WTC11 (cell line): ENCODE data around the gene IGLL5. TPM values are rescaled to one million over a fixed set of nuclear protein-coding genes. Genes with fewer than 3 reads are reported as not detected.

ENCODE experiments used
- ATAC-seq: fragments of 200-7000 bp; cut with Tn5 transposase; 2 replicates; pipeline ENCODE4 v1.10.0; 2021; ENCODE audit warnings: mild to moderate bottlenecking, moderate library complexity
- CTCF ChIA-PET: fragments of 300-600 bp; sonication (Branson Sonifier 250); formaldehyde crosslinking; loops from one replicate; lab custom pipeline; 2021; ENCODE audit warnings: antibody characterized with exemption; lab: Charles Lee
- POLR2A ChIA-PET: fragments of 350-600 bp; sonication (Branson Sonifier 250); formaldehyde crosslinking; loops from one replicate; lab custom pipeline; 2021; ENCODE audit warnings: antibody characterized with exemption; lab: Charles Lee
- DNase-seq: peaks from one replicate; pipeline ENCODE4 v3.0.0; 2021; ENCODE audit warnings: low spot score
- H3K27ac Mint-ChIP-seq: 2 replicates; pipeline ENCODE4 v1.8.0; 2021; ENCODE audit warnings: mixed read lengths
- H3K27me3 Mint-ChIP-seq: 2 replicates; pipeline ENCODE4 v1.8.0; 2021; ENCODE audit warnings: low read depth, mild to moderate bottlenecking, moderate library complexity, mixed read lengths
- H3K36me3 Mint-ChIP-seq: 2 replicates; pipeline ENCODE4 v1.8.0; 2021; ENCODE audit warnings: mixed read lengths
- H3K4me1 Mint-ChIP-seq: 2 replicates; pipeline ENCODE4 v1.8.0; 2022; ENCODE audit warnings: mixed read lengths
- H3K4me3 Mint-ChIP-seq: 2 replicates; pipeline ENCODE4 v1.8.0; 2021; ENCODE audit warnings: mild to moderate bottlenecking, moderate library complexity, mixed read lengths
- H3K9me3 Mint-ChIP-seq: 2 replicates; pipeline ENCODE4 v1.8.0; 2021; ENCODE audit warnings: mixed read lengths
- ATF1 ChIP-seq: sonication (generic); formaldehyde crosslinking; IDR thresholded peaks from 2 replicates; pipeline ENCODE4 v1.8.1; 2023; ENCODE audit warnings: mild to moderate bottlenecking, moderate library complexity, missing genetic modification reagents
- EMX1 ChIP-seq: fragments of 250-450 bp; sonication (Bioruptor Pico); IDR thresholded peaks from 2 replicates; pipeline ENCODE4 v1.8.0; 2021; ENCODE audit warnings: mild to moderate bottlenecking
- FOXK1 ChIP-seq: sonication (generic); formaldehyde crosslinking; IDR thresholded peaks from 2 replicates; pipeline ENCODE4 v1.8.0; 2022; ENCODE audit warnings: mild to moderate bottlenecking, moderate library complexity, missing genetic modification reagents
- GABPB1 ChIP-seq: sonication (generic); formaldehyde crosslinking; IDR thresholded peaks from 2 replicates; pipeline ENCODE4 v1.8.1; 2023; ENCODE audit warnings: mild to moderate bottlenecking, missing genetic modification reagents
- GTF2I ChIP-seq: fragments of 250-450 bp; sonication (Bioruptor Pico); conservative IDR thresholded peaks from 2 replicates; pipeline ENCODE4 v1.4.0; 2021; ENCODE audit warnings: mild to moderate bottlenecking
- HMGA2 ChIP-seq: fragments of 250-450 bp; sonication (Bioruptor Pico); IDR thresholded peaks from 2 replicates; pipeline ENCODE4 v1.4.0; 2021; ENCODE audit warnings: mild to moderate bottlenecking, moderate library complexity
- IRF2 ChIP-seq: sonication (generic); formaldehyde crosslinking; IDR thresholded peaks from 2 replicates; pipeline ENCODE4 v1.8.0; 2022; ENCODE audit warnings: low read depth, missing genetic modification reagents, borderline replicate concordance
- JUN ChIP-seq: sonication (generic); formaldehyde crosslinking; IDR thresholded peaks from 2 replicates; pipeline ENCODE4 v1.8.0; 2023; ENCODE audit warnings: mild to moderate bottlenecking, missing genetic modification reagents
- NFYB ChIP-seq: sonication (generic); formaldehyde crosslinking; conservative IDR thresholded peaks from 2 replicates; pipeline ENCODE4 v1.8.0; 2022; ENCODE audit warnings: low read depth, missing genetic modification reagents
- NR2C2 ChIP-seq: sonication (generic); formaldehyde crosslinking; IDR thresholded peaks from 2 replicates; pipeline ENCODE4 v1.8.0; 2022; ENCODE audit warnings: mild to moderate bottlenecking, missing genetic modification reagents
- RELA ChIP-seq: sonication (generic); formaldehyde crosslinking; IDR thresholded peaks from 2 replicates; pipeline ENCODE4 v1.8.1; 2022; ENCODE audit warnings: missing genetic modification reagents, mild to moderate bottlenecking, borderline replicate concordance
- RORB ChIP-seq: fragments of 250-450 bp; sonication (Bioruptor Pico); IDR thresholded peaks from 2 replicates; pipeline ENCODE4 v1.9.0; 2021; ENCODE audit warnings: mild to moderate bottlenecking
- SOX15 ChIP-seq: fragments of 250-450 bp; sonication (Bioruptor Pico); IDR thresholded peaks from 2 replicates; pipeline ENCODE4 v1.9.0; 2021; ENCODE audit warnings: mild to moderate bottlenecking
- STAT6 ChIP-seq: sonication (generic); formaldehyde crosslinking; conservative IDR thresholded peaks from 2 replicates; pipeline ENCODE4 v1.8.1; 2023; ENCODE audit warnings: mild to moderate bottlenecking, low read depth, missing genetic modification reagents, moderate library complexity
- TP53 ChIP-seq: sonication (generic); formaldehyde crosslinking; IDR thresholded peaks from 2 replicates; pipeline ENCODE4 v1.8.1; 2023; ENCODE audit warnings: mild to moderate bottlenecking, missing genetic modification reagents
- ZBTB21 ChIP-seq: sonication (generic); formaldehyde crosslinking; IDR thresholded peaks from 2 replicates; pipeline ENCODE4 v1.8.1; 2023; ENCODE audit warnings: mild to moderate bottlenecking, missing genetic modification reagents, borderline replicate concordance
- ZNF281 ChIP-seq: sonication (generic); formaldehyde crosslinking; IDR thresholded peaks from 2 replicates; pipeline ENCODE4 v1.8.0; 2023; ENCODE audit warnings: mild to moderate bottlenecking, missing genetic modification reagents
- ZNF396 ChIP-seq: fragments of 250-450 bp; sonication (Bioruptor Pico); IDR thresholded peaks from 2 replicates; pipeline ENCODE4 v1.8.0; 2021; ENCODE audit warnings: mild to moderate bottlenecking, moderate library complexity, borderline replicate concordance
- ZNF416 ChIP-seq: fragments of 250-450 bp; sonication (Bioruptor Pico); IDR thresholded peaks from 2 replicates; pipeline ENCODE4 v1.9.0; 2021; ENCODE audit warnings: mild to moderate bottlenecking, inconsistent platforms
- ZSCAN18 ChIP-seq: fragments of 250-450 bp; sonication (Bioruptor Pico); IDR thresholded peaks from 2 replicates; pipeline ENCODE4 v2.1.2; 2022; ENCODE audit warnings: mild to moderate bottlenecking, moderate library complexity
- total RNA-seq: library from RNA; stranded (reverse); gene quantifications from 3 replicates; pipeline ENCODE4 v1.2.3, GENCODE V29; 2021
- TF ChIP-seq, protein P1 (sequence below): fragments of 200-600 bp; IDR thresholded peaks from 2 replicates; pipeline ENCODE4 v1.8.0; 2022; ENCODE audit warnings: antibody characterized with exemption
- TF ChIP-seq, protein P2 (sequence below): sonication (generic); formaldehyde crosslinking; IDR thresholded peaks from 2 replicates; pipeline ENCODE4 v1.8.0; 2023; ENCODE audit warnings: missing genetic modification reagents
- TF ChIP-seq, protein P3 (sequence below): sonication (generic); formaldehyde crosslinking; IDR thresholded peaks from 2 replicates; pipeline ENCODE4 v1.8.1; 2023; ENCODE audit warnings: mild to moderate bottlenecking, missing genetic modification reagents, moderate library complexity
- TF ChIP-seq, protein P4 (sequence below): sonication (generic); formaldehyde crosslinking; IDR thresholded peaks from 2 replicates; pipeline ENCODE4 v1.8.1; 2023; ENCODE audit warnings: mild to moderate bottlenecking, missing genetic modification reagents, moderate library complexity
- TF ChIP-seq, protein P5 (sequence below): sonication (generic); formaldehyde crosslinking; IDR thresholded peaks from 2 replicates; pipeline ENCODE4 v1.8.1; 2022; ENCODE audit warnings: mild to moderate bottlenecking, missing genetic modification reagents, moderate library complexity, borderline replicate concordance

The IGLL5 gene
- total RNA-seq, 1 experiment from 2014 or later, result not detected

- TF ChIP-seq STAT6 (no peak), NFYB (CRISPR knock-in tag) (no peak), ZBTB21 (CRISPR knock-in tag) (no peak), ZSCAN18 (no peak), ZNF281 (CRISPR knock-in tag) (no peak), ATF1 (CRISPR knock-in tag) (no peak)
These were observed 31.3 kb upstream of the IGLL5 start (continued) for GRCh38 chr22:22856364-22856763.

GRCh38 chr22:22856885-22857606 lies 30.6 kb upstream of the IGLL5 start:
- ATAC-seq (no peak), DNase-seq (no peak)
- CTCF ChIA-PET, result interaction anchor here (1.0 to 6.2 kb wide), 23 partner anchors 9 to 393 kb away, joined by 4 to 102 read pairs (median 8); no protein-coding TSS in a partner anchor
- Mint-ChIP-seq H3K4me3 (no peak overlapping the region), H3K4me1 (no peaks in the 10 kb centered on the region), H3K27ac (no peak overlapping the region), H3K9me3 (no peaks in the 10 kb centered on the region), H3K36me3 (no peaks in the 10 kb centered on the region), H3K27me3 (peaks cover 85% of the 10 kb centered on the region)
- TF ChIP-seq SOX15 (CRISPR knock-in tag) (no peak), ZNF396 (CRISPR knock-in tag) (no peak), ZNF416 (CRISPR knock-in tag) (no peak), ATF1 (CRISPR knock-in tag) (no peak), GTF2I (CRISPR knock-in tag) (no peak), RELA (CRISPR knock-in tag) (no peak), JUN (CRISPR knock-in tag) (no peak), RORB (CRISPR knock-in tag) (no peak), EMX1 (CRISPR knock-in tag) (no peak), NR2C2 (no peak), GABPB1 (no peak), HMGA2 (CRISPR knock-in tag) (no peak), FOXK1 (CRISPR knock-in tag) (no peak), IRF2 (CRISPR knock-in tag) (no peak), TP53 (CRISPR knock-in tag) (no peak)
- TF ChIP-seq, protein P1, sequence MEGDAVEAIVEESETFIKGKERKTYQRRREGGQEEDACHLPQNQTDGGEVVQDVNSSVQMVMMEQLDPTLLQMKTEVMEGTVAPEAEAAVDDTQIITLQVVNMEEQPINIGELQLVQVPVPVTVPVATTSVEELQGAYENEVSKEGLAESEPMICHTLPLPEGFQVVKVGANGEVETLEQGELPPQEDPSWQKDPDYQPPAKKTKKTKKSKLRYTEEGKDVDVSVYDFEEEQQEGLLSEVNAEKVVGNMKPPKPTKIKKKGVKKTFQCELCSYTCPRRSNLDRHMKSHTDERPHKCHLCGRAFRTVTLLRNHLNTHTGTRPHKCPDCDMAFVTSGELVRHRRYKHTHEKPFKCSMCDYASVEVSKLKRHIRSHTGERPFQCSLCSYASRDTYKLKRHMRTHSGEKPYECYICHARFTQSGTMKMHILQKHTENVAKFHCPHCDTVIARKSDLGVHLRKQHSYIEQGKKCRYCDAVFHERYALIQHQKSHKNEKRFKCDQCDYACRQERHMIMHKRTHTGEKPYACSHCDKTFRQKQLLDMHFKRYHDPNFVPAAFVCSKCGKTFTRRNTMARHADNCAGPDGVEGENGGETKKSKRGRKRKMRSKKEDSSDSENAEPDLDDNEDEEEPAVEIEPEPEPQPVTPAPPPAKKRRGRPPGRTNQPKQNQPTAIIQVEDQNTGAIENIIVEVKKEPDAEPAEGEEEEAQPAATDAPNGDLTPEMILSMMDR, result no peak
- TF ChIP-seq, protein P2, sequence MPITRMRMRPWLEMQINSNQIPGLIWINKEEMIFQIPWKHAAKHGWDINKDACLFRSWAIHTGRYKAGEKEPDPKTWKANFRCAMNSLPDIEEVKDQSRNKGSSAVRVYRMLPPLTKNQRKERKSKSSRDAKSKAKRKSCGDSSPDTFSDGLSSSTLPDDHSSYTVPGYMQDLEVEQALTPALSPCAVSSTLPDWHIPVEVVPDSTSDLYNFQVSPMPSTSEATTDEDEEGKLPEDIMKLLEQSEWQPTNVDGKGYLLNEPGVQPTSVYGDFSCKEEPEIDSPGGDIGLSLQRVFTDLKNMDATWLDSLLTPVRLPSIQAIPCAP (CRISPR knock-in tag), result no peak
- TF ChIP-seq, protein P3, sequence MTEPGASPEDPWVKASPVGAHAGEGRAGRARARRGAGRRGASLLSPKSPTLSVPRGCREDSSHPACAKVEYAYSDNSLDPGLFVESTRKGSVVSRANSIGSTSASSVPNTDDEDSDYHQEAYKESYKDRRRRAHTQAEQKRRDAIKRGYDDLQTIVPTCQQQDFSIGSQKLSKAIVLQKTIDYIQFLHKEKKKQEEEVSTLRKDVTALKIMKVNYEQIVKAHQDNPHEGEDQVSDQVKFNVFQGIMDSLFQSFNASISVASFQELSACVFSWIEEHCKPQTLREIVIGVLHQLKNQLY, result no peak
- TF ChIP-seq, protein P4, sequence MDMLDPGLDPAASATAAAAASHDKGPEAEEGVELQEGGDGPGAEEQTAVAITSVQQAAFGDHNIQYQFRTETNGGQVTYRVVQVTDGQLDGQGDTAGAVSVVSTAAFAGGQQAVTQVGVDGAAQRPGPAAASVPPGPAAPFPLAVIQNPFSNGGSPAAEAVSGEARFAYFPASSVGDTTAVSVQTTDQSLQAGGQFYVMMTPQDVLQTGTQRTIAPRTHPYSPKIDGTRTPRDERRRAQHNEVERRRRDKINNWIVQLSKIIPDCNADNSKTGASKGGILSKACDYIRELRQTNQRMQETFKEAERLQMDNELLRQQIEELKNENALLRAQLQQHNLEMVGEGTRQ (CRISPR knock-in tag), result no peak
- TF ChIP-seq, protein P5, sequence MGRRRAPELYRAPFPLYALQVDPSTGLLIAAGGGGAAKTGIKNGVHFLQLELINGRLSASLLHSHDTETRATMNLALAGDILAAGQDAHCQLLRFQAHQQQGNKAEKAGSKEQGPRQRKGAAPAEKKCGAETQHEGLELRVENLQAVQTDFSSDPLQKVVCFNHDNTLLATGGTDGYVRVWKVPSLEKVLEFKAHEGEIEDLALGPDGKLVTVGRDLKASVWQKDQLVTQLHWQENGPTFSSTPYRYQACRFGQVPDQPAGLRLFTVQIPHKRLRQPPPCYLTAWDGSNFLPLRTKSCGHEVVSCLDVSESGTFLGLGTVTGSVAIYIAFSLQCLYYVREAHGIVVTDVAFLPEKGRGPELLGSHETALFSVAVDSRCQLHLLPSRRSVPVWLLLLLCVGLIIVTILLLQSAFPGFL, result no peak
- POLR2A ChIA-PET, result no interaction called here
